GM19240 (cell line): ENCODE measurements around the gene RIOK3.
"Not testable (repeated sequence)": the region's sequence is repeated elsewhere in the genome, so short reads cannot be mapped to it uniquely, and the experiment has no call there.

ENCODE experiments used
- DNase-seq: peaks from one replicate; pipeline ENCODE4 v3.0.0; 2011; ENCODE audit warnings: low spot score; ENCODE audit not compliant: insufficient read length

Gene RIOK3

DNA sequence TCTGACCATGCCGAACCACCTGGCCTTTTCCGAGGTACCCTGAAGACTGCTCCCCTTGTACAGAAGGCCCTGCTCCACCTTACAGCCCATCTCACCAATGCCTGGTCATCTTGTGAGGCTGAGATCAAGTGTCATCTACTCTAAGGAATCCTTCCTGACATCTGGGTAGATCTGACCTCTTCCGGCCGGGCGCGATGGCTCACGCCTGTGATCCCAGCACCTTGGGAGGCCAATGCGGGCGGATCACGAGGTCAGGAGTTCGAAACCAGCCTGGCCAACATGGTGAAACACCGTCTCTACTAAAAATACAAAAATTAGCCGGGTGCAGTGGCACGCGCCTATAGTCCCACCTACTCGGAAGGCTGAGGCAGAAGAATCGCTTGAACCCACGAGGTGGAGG, 2.1 kb upstream of the RIOK3 start:
- no peak for DNase-seq

GRCh38 chr18:23451491-23451890, 1.6 kb upstream of the RIOK3 start:
- no peak for DNase-seq

GRCh38 chr18:23452347-23452727, 750 bp upstream of the RIOK3 start:
- DNase-seq = no peak

DNA sequence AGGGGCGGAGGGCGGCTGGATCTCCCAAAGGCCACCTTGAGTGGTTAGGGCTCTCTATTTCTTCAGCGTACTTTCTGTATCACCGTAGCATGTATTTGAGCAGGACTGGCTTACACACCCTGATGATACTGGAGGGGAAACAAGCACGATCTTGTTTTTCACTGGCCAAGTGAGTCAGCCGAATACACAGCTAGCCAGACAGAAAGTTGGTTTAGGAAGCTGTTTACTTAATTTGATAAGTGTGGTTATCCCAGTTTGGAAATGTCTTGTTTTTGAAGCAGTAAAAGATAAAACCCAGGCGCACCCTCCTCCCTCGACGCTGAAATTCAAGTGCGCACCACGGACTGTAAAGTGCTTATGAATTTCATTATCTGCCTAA, 582 bp downstream of the RIOK3 start:
- no peak for DNase-seq

GRCh38 chr18:23456835-23457234, 3.7 kb downstream of the RIOK3 start:
- DNase-seq = no peak

DNA sequence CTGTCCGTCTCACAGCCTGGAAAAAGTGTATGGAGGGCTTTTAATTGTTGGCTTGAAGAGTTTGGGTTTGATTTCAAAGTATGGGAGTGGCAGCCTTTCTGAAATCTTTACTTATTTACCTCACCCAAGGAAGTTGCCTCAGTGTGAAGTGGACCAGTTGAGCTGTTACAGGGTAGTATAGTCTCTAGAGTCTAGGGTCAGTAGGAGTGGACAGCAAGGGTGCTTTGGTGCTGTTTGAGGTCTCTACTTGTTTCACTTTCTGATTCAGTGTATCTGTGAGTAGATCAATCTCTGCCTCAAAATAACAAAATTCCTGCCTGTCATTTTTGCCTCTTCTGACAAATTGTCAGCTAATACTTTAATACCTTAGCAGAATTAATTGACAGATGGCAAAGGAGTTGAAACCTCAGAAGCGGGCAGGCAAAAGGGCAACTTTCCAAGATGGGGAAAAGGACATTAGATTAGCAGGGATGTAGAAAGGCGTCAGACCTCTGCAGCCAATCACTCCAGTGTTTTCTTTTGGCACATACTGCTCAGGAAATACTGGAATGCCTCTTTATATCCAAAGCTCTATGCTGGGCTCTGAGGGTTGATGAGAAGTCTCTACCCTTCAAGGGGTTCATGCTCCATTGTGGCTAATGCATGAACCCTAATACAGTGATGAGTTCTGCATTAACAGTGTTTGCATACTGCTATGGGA, 5.9 kb downstream of the RIOK3 start:
- DNase-seq = no peak

- no peak for DNase-seq
Observed at GRCh38 chr18:23459530-23459921, 6.4 kb downstream of the RIOK3 start.

- DNase-seq = no peak
Observed at GRCh38 chr18:23460285-23461273, 7.5 kb downstream of the RIOK3 start.

- DNase-seq = no peak
Observed at GRCh38 chr18:23462876-23463275, 9.8 kb downstream of the RIOK3 start.

DNA sequence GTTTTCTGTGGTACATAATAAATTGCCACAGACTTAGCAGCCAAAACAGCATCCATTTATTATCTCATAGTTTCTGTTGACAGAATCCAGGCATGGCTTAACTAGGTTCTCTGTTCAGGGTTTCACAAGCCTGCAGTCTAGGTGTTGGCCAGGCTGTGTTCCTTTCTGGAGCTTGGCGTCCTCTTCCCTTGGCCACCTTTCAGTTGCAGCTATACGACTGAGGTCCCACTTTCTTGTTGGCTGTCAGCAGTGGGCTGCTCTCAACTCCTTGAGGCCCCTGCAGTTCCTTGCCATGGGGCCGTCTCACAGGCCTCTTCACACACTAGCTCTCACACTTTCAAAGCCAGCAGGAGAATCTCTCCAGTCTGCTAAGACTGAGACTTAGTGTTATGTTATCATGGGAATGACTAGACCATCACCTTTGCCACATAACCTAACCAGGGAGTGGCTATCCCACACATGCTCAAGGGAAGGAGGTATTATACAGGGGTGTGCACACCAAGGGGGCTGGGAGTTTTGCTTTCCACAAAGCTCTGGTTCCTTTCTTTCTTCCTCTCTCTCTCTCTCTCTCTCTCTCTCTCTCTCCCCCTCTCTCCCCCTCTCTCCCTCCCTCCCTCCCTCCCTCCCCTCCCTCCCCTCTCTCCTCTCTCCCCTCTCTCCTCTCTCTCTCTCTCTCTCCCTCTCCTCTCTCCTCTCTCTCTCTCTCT, 15.8 kb downstream of the RIOK3 start:
- DNase-seq = no peak

DNA sequence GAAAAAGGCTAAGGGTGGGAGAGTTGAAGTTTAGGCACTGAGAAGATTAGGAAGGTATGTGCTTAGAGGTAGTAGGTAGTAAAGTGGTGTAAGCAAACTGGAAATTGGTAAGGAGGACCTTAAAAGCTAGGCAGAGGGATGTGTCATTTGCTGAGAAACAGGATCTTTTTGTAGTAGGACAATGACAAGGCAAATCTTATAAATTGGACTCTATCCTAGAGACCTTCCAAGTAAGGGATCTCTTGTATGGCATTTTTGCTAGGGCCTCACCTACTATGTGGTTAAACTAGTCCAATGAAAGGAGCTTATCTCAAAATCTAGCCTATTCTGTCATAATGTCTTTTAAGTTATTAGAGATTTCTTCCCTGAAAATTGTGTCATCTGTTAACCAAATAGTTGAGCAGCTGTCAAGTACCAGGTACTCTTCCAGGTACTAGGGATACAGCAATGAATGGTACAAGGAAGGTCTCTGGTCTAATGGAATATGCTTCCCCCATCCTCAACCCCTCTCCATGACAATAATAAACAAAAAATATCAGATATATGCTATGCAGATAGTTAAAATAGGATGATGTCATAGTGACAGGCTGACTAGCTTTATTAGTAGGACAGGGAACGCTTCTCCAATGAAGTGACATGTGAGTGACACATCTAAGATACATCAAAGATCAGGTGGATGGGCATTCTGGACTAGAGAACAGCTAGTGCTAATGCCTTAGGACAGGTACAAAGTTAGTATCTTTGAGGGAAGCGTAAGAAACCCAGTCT, 17.7 kb downstream of the RIOK3 start:
- DNase-seq = no peak

GRCh38 chr18:23471486-23471885, 18.4 kb downstream of the RIOK3 start:
- no peak for DNase-seq

- no peak for DNase-seq
Observed at GRCh38 chr18:23479829-23480505, 26.9 kb downstream of the RIOK3 start.

DNA sequence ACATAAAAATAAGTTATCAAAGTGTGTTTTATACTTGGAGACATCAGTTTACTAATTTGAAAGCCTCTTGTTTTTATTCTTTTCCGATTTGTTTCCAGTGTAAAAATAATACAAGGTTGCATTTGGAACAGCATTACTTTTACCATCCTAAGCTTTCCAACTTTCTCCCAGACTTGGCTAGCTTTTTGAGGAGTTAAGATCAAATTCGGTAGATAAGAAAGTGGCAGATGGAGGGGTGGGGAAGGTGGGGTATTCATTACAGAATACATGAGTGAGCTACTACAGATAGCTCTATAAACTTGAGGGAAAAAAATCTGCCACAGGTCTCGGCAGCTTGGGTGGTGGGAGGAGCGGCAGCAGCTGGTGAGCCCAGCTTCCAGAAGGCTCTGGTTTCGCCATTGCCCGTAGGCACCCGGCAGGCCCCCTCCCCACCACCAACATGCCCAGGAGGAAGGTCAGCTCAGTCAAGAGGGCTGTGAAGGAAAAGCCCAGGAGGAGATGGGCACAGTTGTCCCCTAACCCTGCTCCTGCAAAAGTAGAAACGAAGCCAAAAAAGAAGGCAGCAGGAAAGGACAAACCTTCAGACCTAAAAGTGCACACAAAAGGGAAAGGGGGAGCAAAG, 31.6 kb downstream of the RIOK3 start:
- DNase-seq = no peak

DNA sequence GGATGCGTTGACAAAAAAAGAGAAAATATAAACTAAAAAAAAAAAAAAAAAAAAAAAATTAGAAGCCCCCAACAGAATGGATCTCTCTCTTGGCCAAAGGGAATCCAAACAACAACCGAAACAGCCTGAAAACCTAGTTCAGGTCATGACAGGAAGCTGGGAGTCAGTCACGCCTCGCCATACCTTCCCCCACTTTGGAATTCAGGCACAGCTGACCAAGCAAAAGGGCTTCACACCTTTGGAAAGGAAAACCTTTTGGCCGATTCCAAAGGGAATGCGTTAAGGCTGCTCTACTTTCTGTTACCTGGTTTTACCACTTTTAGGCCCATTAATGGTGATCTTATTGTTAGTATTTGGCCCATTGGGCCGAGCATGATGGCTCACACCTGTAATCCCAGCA, 32.3 kb downstream of the RIOK3 start:
- DNase-seq = no peak

DNA sequence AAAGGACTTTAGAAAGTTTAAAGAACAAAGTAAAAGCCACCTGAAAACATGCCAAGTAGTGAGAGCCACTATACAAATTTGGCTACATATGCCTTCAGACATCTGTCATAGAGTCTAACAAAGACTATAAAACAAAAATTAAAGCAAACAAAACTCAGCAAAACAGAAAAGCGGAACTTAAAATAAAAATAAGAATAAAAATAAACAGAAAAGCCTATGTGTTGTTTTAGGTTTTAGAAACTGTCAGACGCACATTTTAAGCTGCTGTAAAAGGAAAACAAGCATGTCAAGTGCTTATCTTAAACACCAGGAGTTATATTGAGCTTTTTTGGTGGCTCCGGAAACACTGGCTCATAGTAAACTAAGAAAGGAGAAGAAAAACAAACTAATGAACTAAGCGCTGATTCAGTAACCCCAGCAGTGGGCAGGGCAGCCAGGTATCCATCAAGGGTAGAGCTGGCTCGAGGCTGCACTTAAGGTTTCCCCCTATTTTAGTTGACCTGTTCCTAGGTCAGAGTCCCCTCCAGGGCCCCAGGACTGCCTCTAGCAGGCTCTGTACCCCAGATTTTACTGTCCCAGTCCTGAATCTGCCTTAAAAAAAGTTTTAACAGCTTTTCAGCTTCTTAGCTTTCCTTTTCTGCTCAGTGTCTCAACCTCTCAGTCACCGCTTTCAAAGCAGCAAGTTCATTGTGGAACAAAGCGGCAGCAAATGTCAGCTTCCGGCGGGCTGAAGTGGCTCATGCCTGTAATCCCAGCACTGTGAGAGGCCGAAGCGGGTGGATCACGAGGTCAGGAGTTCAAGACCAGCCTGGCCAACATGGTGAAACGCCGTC, 34.9 kb downstream of the RIOK3 start:
- no peak for DNase-seq

GRCh38 chr18:23489586-23489985, 36.5 kb downstream of the RIOK3 start:
- not testable (repeated sequence) for DNase-seq

DNA sequence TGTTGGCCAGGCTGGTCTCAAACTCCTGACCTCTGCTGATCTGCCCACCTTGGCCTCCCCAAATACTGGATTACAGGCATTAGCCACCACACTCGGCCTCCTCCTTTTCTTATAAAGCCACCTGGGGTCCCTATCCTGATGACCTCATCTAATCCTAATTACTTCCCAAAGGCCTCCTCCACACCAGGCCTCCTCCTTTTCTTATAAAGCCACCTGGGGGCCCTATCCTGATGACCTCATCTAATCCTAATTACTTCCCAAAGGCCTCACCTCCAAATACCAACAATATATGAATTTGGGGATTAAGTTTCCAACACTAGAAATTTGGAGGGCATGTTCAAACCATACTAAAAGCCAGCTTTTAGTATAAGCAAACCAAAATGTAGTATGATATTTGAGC, 40.6 kb downstream of the RIOK3 start:
- DNase-seq = no peak

DNA sequence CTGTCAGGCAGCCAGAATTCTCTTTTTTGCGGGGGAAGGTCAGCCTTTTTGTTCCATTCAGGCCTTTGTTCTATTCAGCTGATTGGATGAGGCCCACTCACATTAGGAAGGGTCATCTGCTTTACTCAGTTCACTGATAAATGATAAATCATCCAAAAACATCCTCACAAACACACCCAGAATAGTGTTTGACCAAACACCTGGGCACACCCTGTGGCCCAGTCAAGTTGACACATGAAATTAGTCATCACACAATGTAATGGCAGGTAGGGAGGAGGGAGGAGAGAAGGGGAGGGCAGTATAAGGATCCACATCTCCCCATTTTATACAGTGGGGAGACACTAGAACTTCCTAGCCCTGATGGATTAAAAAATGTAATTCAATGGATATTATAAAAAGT, 41.9 kb downstream of the RIOK3 start:
- DNase-seq = no peak
